Astrocyte of the cerebellum (primary cell): ENCODE results near the gene CHL1.
"Not testable (repeated sequence)": the region's sequence is repeated elsewhere in the genome, so short reads cannot be mapped to it uniquely, and the experiment has no call there.

Experiments
- DNase-seq: peaks from one replicate; pipeline ENCODE4 v3.0.0-alpha.2; 2011; ENCODE audit warnings: low read depth
- H3K4me3 ChIP-seq: 2 replicates; pipeline ENCODE4 v1.5.1; 2011; ENCODE audit warnings: mild to moderate bottlenecking, low read depth, low read length, moderate library complexity
- in situ Hi-C: cut with HindIII; loops from 2 replicates; pipeline ENCODE4 v1.10.0; 2017; ENCODE audit warnings: low sequenced_read_pairs
- TF ChIP-seq, protein P1 (sequence below): IDR thresholded peaks from 2 replicates; pipeline ENCODE4 v1.5.1; 2012; ENCODE audit warnings: low read length, low read depth, moderate library complexity, mild to moderate bottlenecking; ENCODE audit errors: missing control alignments

Gene CHL1

DNA sequence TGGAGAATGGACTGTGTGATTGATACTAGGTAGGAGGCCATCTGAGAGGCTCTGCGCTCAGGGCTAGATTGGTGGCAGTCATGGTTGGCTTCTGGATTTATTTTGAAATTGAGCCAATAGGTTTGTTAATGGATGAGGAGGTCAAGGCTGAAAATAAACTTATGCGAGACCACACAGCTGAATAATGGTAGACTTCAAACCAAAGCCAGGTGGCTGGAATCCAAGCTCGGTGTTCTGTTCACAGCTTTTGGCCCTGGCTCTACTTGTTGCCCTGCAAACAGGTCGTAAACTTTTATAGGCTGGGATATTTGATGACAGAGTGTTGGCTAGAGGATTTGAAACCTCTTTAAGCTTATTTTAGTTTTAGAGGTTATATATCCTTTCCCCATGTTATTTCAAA is 160.4 kb downstream of the CHL1 start:
- peak; percentile 68 for DNase-seq
- in situ Hi-C loops: loop anchor here (5.0 kb wide), 1 partner anchor 100 kb away; no protein-coding TSS in a partner anchor
- no peak overlapping the region for H3K4me3 ChIP-seq
- TF ChIP-seq, protein P1, sequence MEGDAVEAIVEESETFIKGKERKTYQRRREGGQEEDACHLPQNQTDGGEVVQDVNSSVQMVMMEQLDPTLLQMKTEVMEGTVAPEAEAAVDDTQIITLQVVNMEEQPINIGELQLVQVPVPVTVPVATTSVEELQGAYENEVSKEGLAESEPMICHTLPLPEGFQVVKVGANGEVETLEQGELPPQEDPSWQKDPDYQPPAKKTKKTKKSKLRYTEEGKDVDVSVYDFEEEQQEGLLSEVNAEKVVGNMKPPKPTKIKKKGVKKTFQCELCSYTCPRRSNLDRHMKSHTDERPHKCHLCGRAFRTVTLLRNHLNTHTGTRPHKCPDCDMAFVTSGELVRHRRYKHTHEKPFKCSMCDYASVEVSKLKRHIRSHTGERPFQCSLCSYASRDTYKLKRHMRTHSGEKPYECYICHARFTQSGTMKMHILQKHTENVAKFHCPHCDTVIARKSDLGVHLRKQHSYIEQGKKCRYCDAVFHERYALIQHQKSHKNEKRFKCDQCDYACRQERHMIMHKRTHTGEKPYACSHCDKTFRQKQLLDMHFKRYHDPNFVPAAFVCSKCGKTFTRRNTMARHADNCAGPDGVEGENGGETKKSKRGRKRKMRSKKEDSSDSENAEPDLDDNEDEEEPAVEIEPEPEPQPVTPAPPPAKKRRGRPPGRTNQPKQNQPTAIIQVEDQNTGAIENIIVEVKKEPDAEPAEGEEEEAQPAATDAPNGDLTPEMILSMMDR: no peak

DNA sequence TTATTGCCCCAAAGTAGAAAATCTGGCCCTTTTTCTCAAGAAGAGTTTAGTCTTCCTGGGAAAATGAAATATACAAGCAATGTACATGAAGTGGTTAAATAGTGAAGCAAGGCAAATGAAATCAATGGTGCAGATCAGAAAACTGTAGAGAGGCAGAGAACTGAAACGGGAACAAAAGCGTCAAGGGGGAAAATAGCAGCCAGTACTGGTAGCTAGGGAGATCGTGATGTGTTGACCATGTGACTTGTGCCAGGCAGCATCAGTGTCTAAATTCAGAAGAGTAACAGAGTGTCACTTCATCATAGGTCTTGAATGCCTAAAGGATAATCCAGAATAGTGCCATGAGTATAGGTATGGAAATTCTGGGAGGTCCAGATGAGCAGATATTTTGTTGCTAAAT is 163.1 kb downstream of the CHL1 start:
- TF ChIP-seq, protein P1: no peak
- H3K4me3 ChIP-seq: no peak overlapping the region
- in situ Hi-C loops: loop anchor here (5.0 kb wide), 1 partner anchor 102 kb away; no protein-coding TSS in a partner anchor
- DNase-seq: no peak

- in situ Hi-C loops: no loop called here
- TF ChIP-seq, protein P1: no peak
- DNase-seq: no peak
- H3K4me3 ChIP-seq: no peak overlapping the region
These were observed 166.2 kb downstream of the CHL1 start for GRCh38 chr3:362681-363338.

- in situ Hi-C loops: no loop called here
- TF ChIP-seq, protein P1: no peak
- no peak for DNase-seq
- no peak overlapping the region for H3K4me3 ChIP-seq
These were observed 167.7 kb downstream of the CHL1 start for GRCh38 chr3:364287-364686.

- no peak for DNase-seq
- in situ Hi-C loops: no loop called here
- no peak overlapping the region for H3K4me3 ChIP-seq
- TF ChIP-seq, protein P1: no peak
These were observed 168.7 kb downstream of the CHL1 start for GRCh38 chr3:365268-365667.

DNA sequence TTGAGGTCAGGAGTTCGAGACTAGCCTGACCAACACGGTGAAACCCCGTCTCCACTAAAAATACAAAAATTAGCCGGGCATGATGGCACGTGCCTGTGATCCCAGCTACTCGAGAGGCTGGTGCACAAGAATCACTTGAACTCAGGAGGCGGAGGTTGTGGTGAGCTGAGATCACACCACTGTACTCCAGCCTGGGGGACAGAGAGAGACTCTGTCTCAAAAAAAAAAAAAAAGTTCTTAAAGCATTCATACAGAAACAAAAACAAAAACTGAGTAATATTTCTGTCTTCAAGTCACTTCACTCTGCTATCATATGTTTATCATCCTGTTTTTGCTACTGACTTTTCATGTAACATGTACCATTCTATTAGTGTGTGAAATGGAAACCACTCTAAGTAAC is 169.7 kb downstream of the CHL1 start:
- DNase-seq, in situ Hi-C loops, H3K4me3 ChIP-seq: not testable (repeated sequence)

- TF ChIP-seq, protein P1: no peak
- DNase-seq: no peak
- in situ Hi-C loops: no loop called here
- no peak overlapping the region for H3K4me3 ChIP-seq
These were observed 176.7 kb downstream of the CHL1 start for GRCh38 chr3:373193-373779.
